Measurements from ENCODE around the gene KRTAP3-3.

KRTAP3-3 gene

GRCh38 chr17:40951011-40951622 lies 42.8 kb downstream of the KRTAP3-3 start:
- H3K9me2 ChIP-seq (replicated peaks; ENCODE audit: low read depth, low read length) = no peaks in the 10 kb centered on the region
- H3K9ac ChIP-seq (ENCODE audit: low read depth, low read length, poor library complexity, severe bottlenecking) = no peak overlapping the region
- H3K79me2 ChIP-seq (ENCODE audit: insufficient read depth, low read length) = no peaks in the 10 kb centered on the region
- no peak overlapping the region for H2AFZ ChIP-seq (ENCODE audit: low read length)
- H3K4me1 ChIP-seq (ENCODE audit: insufficient read depth, low read length, poor library complexity, severe bottlenecking) = no peaks in the 10 kb centered on the region
- no peak overlapping the region for H3K4me2 ChIP-seq (ENCODE audit: low read depth, low read length, poor library complexity, severe bottlenecking)
- H4K20me1 ChIP-seq (ENCODE audit: insufficient read depth, low read length, poor library complexity, severe bottlenecking) = no peaks in the 10 kb centered on the region
- TF ChIP-seq EZH2phosphoT487 (IDR thresholded peaks at IDR 0.05; ENCODE audit: borderline replicate concordance) = no peak
- TF ChIP-seq CTCF (conservative IDR thresholded peaks at IDR 0.05; ENCODE audit: low read length) = no peak
- no peaks in the 10 kb centered on the region for H3K9me3 ChIP-seq (ENCODE audit: insufficient read depth, low read depth, low read length)
- H3K36me3 ChIP-seq (ENCODE audit: insufficient read depth, low read length) = no peaks in the 10 kb centered on the region
- peaks cover 6% of the 10 kb centered on the region for H3K27me3 ChIP-seq (ENCODE audit: insufficient read depth, low read length, poor library complexity, severe bottlenecking)
- H3F3A ChIP-seq (ENCODE audit: low read depth) = no peaks in the 10 kb centered on the region
- H3K4me3 ChIP-seq (ENCODE audit: low read length, poor library complexity, severe bottlenecking) = no peak overlapping the region

DNA sequence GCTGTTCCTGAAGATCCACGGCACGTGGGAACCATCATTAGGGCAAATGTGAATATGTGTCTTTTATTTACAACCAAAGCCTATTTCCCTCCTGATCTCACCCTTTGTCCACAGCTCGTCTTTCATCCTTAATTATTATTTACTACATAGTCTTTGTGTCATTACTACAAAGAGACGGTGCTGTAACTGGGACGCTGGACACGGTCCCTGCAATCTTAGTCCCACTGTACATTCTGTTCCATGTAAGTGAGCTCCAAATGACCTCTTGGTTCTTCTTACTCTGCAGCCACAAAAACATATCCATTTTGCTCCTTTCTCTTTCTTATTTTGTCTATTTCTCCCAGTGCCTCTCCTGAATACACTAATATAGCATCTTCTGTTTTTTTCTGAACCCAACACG lies 43.8 kb downstream of the KRTAP3-3 start:
- H3K79me2 ChIP-seq (ENCODE audit: insufficient read depth, low read length) = no peaks in the 10 kb centered on the region
- no peak for TF ChIP-seq EZH2phosphoT487 (IDR thresholded peaks at IDR 0.05; ENCODE audit: borderline replicate concordance)
- no peak for TF ChIP-seq CTCF (conservative IDR thresholded peaks at IDR 0.05; ENCODE audit: low read length)

GRCh38 chr17:40949418-40949817 lies 44.5 kb downstream of the KRTAP3-3 start:
- Histone ChIP-seq H3K9me3 (ENCODE audit: insufficient read depth, low read depth, low read length) (no peaks in the 10 kb centered on the region), H3K36me3 (ENCODE audit: insufficient read depth, low read length) (no peaks in the 10 kb centered on the region), H3F3A (ENCODE audit: low read depth) (no peaks in the 10 kb centered on the region), H3K9me2 (replicated peaks; ENCODE audit: low read depth, low read length) (no peaks in the 10 kb centered on the region), H3K79me2 (ENCODE audit: insufficient read depth, low read length) (no peaks in the 10 kb centered on the region), H3K9ac (ENCODE audit: low read depth, low read length, poor library complexity, severe bottlenecking) (no peak overlapping the region), H2AFZ (ENCODE audit: low read length) (no peak overlapping the region), H4K20me1 (ENCODE audit: insufficient read depth, low read length, poor library complexity, severe bottlenecking) (no peaks in the 10 kb centered on the region), H3K27me3 (ENCODE audit: insufficient read depth, low read length, poor library complexity, severe bottlenecking) (peaks cover 6% of the 10 kb centered on the region), H3K4me2 (ENCODE audit: low read depth, low read length, poor library complexity, severe bottlenecking) (no peak overlapping the region), H3K4me1 (ENCODE audit: insufficient read depth, low read length, poor library complexity, severe bottlenecking) (no peaks in the 10 kb centered on the region), H3K4me3 (ENCODE audit: low read length, poor library complexity, severe bottlenecking) (no peak overlapping the region)
- TF ChIP-seq CTCF (conservative IDR thresholded peaks at IDR 0.05; ENCODE audit: low read length) = no peak

More for the DNA sequence above, 43.8 kb downstream of the KRTAP3-3 start:
- Histone ChIP-seq H2AFZ (ENCODE audit: low read length) (no peak overlapping the region), H3K27me3 (ENCODE audit: insufficient read depth, low read length, poor library complexity, severe bottlenecking) (peaks cover 6% of the 10 kb centered on the region), H3K4me2 (ENCODE audit: low read depth, low read length, poor library complexity, severe bottlenecking) (no peak overlapping the region), H3K4me1 (ENCODE audit: insufficient read depth, low read length, poor library complexity, severe bottlenecking) (no peaks in the 10 kb centered on the region), H3K4me3 (ENCODE audit: low read length, poor library complexity, severe bottlenecking) (no peak overlapping the region), H3K9me2 (replicated peaks; ENCODE audit: low read depth, low read length) (no peaks in the 10 kb centered on the region), H3F3A (ENCODE audit: low read depth) (no peaks in the 10 kb centered on the region), H3K9ac (ENCODE audit: low read depth, low read length, poor library complexity, severe bottlenecking) (no peak overlapping the region), H3K9me3 (ENCODE audit: insufficient read depth, low read depth, low read length) (no peaks in the 10 kb centered on the region), H3K36me3 (ENCODE audit: insufficient read depth, low read length) (no peaks in the 10 kb centered on the region), H4K20me1 (ENCODE audit: insufficient read depth, low read length, poor library complexity, severe bottlenecking) (no peaks in the 10 kb centered on the region)

All from Loucy (cell line).